GM19372 (cell line): Measurements from ENCODE around the gene PPP1R1A.

Source experiments
- ATAC-seq: cut with Tn5 transposase; IDR thresholded peaks from one replicate; pipeline ENCODE4 v1.9.1; 2021; ENCODE audit warnings: mild to moderate bottlenecking, low read depth, moderate library complexity; ENCODE audit not compliant: unreplicated experiment

PPP1R1A gene

DNA sequence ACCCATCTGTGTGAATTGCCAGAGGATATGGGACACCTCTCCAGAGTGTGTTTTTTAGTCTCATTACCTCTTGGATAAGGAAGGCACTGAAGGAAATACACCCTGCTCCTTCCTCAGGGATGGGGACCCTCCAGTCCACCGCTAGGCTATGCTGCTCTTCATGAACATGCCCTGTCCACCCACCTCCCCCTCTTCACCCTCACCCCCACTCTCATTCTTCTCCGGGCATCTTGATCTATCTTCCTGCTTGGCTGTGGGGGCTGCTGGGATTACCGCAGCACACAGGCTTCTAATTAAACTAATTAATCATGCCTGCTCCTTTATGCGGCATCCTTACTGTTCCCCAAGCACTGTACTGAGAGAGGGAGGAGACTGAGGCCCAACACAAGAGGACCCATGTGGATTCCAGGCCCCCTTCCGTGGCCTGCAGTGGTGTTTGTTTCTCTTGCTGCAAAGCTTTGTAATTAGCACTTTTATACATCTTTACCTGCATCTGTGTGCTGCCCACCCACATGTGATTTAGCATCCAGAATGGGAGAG, 46.6 kb downstream of the PPP1R1A start:
- ATAC-seq = no peak

DNA sequence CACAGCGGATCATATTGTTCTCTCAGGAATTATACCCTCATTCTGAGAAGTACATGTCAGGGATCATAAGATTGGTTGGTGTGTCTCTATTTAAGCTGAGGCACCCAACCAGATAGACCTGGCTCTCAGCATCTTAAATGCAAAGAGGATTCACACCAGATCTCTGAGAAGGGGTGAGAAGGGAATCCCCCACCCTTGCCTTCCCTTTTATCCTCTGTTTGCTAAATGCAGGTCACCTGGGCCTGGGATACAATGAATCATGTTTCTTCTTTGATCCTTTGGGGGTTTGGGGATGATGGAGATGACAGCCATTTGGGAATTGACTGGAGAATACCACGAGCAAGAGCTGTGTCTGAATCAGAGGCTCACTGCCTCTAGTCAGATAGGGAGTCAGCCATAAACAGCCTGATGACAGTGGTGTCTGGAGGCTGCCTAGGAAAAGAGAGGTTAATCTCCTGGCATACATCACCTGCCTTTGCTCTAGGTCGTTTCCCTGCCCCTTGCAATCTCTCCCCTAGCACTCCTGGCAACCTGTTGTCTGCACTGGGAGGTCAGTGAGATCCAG, 50.2 kb downstream of the PPP1R1A start:
- ATAC-seq = no peak

DNA sequence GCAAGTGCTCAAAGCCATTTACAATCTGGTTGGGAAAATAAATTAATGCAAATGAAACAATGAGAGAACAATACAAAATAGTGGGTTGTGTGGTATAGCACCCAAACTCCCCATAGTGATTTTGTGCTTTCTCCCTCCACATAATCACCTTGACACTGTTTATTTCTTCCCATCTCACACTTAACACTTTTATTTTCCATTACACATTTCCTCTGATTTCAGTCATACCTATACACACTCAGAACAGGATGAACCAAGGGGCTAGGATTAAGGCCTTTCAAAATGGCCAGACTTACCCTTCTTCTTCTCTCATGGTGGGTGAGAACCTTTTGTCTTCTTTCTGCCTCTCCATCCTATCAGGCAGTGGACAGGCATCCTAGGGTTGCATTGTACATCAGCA, 53.0 kb downstream of the PPP1R1A start:
- no peak for ATAC-seq

DNA sequence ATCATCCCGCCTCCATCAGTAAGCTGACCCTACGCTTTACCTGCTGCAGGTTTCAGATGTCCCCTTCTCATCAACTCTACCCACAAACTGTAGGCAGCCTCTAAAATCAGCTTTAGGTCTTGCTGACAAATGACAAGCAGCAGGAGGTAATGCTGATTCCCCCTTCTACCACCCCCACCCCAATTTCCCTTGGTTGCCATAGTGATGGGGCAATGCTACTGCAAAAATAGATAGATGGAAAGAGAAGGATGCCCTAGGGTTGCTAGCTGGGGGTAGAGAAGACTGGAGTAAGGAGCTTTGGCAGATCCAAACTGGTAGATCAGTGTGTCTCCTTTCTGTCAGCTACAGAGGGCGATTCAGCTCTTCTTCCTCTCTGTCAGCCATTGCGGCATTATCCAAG, 58.9 kb downstream of the PPP1R1A start:
- no peak for ATAC-seq
